NCI-H2227 treated with DMSO at 0.1 percent for 48 hours (cell line): Measurements from ENCODE around the gene DPY19L3.
"Not testable (repeated sequence)": the region's sequence is repeated elsewhere in the genome, so short reads cannot be mapped to it uniquely, and the experiment has no call there.

Experiments
- DNase-seq: peaks from one replicate; lab custom pipeline; 2025; lab: John Stamatoyannopoulos, UW

DPY19L3 gene

GRCh38 chr19:32405431-32406160 is at the start of gene DPY19L3:
TSS of gene DPY19L3 (plus strand) at chr19:32405770. CDS start at chr19:32408254, 2,484 bp downstream.
- DNase-seq = peak; percentile 100

- DNase-seq = no peak
Measured at GRCh38 chr19:32357720-32358119, 47.9 kb upstream of the DPY19L3 start.

DNA sequence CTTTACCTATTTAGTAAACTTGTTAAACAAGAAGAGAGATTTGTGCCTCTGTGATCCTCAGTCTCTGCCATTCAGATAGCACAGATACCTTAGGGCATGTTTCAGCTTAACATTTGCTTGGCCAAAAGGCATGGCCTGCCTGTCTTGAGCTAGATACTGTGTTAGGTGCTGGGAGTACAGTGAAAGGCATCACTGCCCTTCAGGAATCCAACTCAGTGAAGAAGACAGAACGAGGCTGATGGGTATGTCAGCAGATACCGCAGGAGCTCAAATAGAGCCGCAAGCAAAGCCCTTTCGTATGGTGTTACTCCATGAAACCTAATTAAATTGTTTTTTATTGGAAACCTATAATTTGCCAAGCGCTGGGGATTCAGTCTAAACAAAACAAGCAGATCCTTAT is 47.2 kb upstream of the DPY19L3 start:
- peak; percentile 90 for DNase-seq

DNA sequence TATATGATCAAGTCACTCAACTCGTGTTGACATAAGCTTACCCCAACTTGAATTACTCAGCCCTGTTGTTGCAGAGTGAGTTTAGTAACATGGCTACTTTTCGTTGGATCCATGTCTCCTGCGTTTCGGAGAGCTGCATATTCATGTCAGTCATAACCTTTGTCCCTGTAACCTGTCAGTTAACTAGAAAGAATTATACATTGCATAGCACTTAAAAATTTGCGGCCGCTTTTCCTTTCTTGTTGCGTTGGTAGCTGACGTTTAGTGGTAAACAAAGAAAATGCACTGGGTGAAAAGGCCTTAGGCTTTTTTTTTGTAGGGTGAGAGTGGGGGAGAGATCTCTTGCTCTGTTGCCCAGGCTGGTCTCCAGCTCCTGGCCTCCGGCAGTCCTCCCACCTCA is 46.0 kb upstream of the DPY19L3 start:
- no peak for DNase-seq

- no peak for DNase-seq
Measured at GRCh38 chr19:32361574-32362317, 43.8 kb upstream of the DPY19L3 start.

DNA sequence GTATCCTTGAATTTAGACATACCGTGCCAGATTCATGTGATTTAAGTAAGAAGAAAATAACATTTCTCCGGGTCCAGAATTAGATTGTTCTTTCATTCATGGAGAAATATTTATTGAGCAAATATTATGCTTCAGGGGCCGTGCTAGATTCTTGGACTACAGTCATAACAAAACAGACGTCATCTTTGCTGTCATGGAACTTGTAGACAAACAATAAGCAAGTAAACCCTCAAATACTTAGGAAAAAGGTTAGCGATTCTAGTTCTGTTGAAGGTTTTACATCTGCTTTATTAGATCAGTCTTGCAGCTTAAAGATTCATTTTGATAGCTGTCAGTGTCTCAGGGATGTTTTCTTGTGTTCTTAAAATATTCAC is 43.3 kb upstream of the DPY19L3 start:
- no peak for DNase-seq

DNA sequence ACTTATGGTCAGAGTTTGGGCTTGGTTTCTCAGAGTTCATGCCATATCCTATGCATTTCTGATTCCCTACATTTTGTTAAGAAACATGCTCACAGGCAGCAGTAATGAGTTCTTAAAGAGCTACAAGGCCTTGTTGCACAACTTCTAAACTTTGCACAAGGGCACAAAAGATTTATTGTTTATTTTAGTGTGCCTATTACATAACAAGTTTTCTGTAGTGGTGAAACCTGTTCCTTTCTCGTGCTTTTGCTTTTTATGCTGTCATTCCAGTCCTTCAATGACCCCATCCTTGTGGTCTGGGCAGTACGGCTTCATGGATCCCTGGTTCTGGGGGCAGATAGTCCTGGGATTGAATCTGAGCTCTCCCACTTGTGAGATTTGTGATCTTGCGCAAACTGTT is 42.4 kb upstream of the DPY19L3 start:
- no peak for DNase-seq

DNA sequence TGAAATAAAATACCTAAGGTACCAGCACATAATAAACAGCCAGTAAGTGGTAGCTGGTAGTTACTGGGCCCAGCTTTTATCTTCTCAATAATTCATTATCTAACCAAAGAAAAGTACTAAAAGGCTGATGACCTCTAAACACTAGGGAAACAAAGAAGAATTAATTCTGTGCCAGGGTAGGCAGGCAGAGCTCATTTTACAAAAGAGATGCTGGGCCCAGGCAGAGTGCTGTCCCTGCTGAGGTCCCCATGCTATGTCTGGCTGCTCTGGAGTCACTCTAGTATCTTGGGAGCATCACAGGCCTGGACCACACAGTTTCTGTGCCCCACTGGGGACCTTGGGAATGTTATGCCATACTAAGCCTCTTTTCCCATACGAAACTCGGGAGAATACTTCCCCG is 41.9 kb upstream of the DPY19L3 start:
- no peak for DNase-seq

GRCh38 chr19:32364040-32364439 is 41.5 kb upstream of the DPY19L3 start:
- no peak for DNase-seq

DNA sequence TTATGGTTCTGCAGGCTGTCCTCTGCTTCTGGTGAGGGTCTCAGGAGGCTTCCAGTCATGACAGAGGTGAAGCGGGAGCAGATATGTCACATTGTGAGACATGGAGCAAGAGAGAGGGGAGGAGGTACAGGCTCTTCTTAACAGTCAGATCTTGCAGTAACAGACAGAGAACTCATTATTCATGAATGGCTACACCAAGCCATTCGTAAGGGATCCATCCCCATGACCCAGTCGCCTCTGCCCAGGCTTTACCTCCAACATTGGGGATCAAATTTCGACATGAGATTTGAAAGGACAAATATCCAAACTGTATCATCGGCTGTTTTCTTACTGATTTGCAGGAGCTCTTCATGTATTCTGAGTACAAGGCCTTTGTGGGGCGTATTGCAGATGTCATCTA is 38.5 kb upstream of the DPY19L3 start:
- DNase-seq = no peak

DNA sequence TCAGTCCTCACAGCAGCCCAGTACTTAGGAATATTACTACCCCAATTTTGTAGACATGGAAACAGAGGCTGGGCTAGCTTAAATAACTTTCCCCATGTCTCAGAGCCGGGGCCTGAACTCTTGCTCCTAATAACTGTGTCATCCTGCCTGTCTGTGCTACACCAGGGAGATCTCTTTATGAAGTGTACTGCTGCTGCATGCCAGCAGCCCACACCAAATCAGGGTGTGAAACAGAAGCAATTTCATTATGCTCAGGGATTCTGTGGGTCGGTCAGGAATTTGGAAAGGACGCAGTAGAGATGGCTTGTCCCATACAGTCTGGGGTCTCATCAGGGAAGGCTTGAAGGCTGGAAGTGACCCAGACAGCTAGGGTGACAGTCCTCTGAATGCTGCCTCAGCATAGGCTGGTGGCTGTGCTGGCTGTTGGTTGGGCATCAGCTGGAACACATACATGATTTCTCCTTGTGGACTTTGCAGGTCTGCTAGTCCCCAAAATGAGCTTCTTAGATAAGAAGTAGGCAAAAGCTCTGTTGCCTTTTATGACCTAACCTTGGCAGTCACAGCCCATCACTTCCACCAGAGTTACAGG is 37.5 kb upstream of the DPY19L3 start:
- DNase-seq = no peak

GRCh38 chr19:32368787-32369186 is 36.8 kb upstream of the DPY19L3 start:
- no peak for DNase-seq

DNA sequence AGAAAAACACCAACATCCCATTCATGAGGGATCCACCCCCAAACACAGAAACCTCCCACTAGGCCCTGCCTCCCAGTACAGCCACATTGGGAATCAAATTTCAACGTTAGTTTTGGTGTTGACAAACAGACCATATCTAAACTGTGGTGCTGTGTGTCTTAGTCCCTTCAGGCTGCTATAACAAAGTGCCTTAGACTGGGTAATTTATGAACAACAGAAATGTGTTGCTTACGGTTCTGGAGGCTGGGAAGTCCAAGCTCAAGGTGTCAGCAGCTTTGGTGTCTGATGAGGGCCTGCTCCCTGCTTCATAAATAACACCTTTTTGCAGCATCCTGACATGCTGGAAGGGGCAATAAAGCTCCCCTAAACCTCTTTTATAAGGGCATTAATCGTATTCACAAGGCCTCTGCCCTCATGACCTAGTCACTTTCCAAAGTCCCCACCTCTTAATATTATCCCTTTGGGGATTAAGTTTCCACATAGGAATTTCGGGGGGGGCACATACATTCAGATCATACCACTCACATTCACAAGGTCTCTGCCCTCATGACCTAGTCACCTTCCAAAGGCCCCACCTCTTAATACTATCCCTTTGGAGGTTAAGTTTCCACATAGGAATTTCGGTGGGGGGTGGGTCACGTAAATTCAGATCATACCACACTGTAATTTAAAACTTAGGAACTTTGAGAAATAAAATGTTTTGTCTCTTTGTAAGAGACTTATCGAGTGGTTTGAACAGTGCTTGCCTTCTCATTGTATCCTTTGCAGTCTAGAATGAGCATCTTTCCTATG is 32.6 kb upstream of the DPY19L3 start:
- no peak for DNase-seq

DNA sequence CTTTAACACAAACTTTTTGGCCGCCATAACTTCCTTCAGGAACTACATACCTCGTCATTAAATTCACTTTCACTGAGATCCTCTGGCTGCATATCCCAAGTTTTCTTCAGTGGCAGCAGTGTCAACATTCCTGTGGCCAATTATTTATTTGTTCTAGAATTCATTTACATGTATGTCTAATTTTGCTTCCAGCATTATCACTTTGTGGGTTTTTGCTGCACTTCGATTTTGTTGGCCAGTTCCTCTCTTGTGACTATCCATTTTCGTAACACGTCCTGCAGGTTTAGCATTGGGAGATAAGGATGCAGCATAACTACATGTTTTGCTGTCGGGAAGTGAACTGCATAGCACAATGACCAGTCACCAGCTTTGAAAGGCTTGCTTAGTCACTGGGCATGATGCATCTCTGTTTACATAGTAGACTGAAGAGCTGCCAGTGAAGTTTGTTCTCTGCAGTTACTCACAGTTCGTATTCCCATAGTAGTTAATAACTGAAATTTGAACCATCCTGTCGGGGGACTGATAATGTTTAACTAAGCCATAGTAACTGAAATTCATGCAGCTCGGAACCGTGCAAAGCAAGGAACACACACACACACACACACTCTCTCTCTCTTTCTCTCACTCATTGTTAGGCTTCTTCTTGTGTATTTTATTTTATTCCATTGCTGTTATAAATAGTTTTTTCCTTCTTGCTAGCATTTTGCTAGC is 31.8 kb upstream of the DPY19L3 start:
- DNase-seq = no peak

GRCh38 chr19:32374362-32374761 is 31.2 kb upstream of the DPY19L3 start:
- DNase-seq = not testable (repeated sequence)

GRCh38 chr19:32377088-32377487 is 28.5 kb upstream of the DPY19L3 start:
- not testable (repeated sequence) for DNase-seq

DNA sequence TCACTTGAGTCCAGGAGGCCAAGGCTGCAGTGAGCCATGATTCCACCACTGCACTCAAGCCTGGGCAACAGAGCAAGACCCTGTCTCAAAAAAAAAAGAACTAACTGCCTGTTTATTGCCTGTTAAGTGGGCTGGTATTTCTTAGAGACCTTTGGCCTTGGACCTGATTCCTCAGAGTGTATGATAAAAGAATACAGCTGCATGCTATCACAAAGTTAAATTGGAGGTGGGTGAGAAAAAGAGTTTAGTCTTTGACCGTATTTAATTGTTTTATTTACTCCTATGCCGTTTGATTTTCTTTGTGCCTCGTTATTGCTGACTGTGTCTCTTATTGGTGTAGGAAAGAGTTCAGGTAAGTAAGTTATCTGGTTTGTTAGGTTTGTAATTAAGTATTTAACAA is 25.3 kb upstream of the DPY19L3 start:
- no peak for DNase-seq

- no peak for DNase-seq
Measured at GRCh38 chr19:32387701-32388392, 17.7 kb upstream of the DPY19L3 start.

DNA sequence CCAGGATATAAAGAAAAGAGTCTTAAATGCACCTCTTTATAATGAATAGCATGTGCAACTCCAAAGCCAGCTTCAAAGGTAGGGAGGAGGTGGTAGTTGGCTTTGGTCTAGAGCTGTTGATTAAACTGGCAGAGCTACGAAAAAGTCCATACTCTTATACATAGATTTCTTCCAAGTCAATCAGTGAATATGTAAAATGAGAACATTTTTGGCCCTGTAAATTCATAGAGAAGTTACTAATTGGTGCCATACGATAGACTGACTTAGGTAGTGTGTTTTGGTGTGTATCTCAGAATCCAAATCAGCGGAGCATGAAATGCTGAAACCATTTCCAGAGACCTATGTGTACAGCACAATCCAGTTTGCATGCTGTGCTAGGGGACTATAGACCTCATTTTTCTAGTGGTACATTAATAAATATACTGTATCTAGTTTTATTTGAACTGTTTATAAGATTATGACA is 17.1 kb upstream of the DPY19L3 start:
- DNase-seq = no peak

GRCh38 chr19:32392901-32393300 is 12.7 kb upstream of the DPY19L3 start:
- no peak for DNase-seq

DNA sequence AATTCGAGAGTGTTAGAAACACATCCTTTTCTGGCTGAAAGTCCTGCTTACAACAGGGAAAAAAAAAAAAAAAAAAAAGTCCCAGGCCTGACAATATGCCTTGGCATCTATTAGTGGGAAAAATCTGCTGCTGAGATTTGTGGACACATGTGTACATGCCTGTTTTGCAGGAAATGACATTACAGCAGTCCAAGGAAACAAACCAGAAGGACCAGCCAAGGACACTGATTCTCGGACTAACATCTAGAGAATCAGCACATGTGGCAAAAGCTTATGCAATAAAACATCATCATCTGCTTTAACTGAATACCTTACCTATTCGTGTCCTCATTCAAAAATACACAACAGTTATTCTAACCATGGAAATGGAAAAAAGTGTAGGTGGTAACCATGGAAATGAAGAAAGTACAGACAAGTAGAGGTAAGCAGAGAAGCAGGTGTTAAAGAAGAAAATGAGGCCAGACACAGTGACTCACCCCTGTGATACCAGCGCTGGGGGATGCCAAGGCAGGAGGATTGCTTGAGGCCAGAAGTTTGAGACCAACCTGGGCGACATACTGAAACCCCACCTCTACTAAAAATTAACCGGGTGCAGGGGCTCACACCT is 9.4 kb upstream of the DPY19L3 start:
- no peak for DNase-seq
